GM23338 (cell line): ENCODE data around the gene MGAT4B. TPM values are rescaled to one million over a fixed set of nuclear protein-coding genes. Genes with fewer than 3 reads are reported as not detected.

Experiments used
- ATAC-seq: fragments of 200-7000 bp; cut with Tn5 transposase; 3 replicates; pipeline ENCODE4 v1.9.1; 2020
- DNase-seq: peaks from one replicate; pipeline ENCODE4 v3.0.0-alpha.2; 2015; ENCODE audit warnings: low spot score
- H2AFZ ChIP-seq: fragments of 200-600 bp; sonication (generic); 2 replicates; pipeline ENCODE4 v1.8.0; 2016; ENCODE audit warnings: antibody characterized with exemption, mild to moderate bottlenecking, moderate library complexity
- H3F3A ChIP-seq: fragments of 200-600 bp; sonication (generic); replicated peaks from 2 replicates; pipeline ENCODE4 v1.8.0; 2017; ENCODE audit warnings: antibody characterized with exemption, mixed run types, low read depth
- H3K27ac ChIP-seq: fragments of 200-600 bp; sonication (generic); 2 replicates; pipeline ENCODE4 v1.6.1; 2016; ENCODE audit warnings: low read depth
- H3K27me3 ChIP-seq: fragments of 200-600 bp; sonication (generic); 2 replicates; pipeline ENCODE4 v1.8.0; 2016; ENCODE audit warnings: mild to moderate bottlenecking, mixed run types, moderate library complexity; ENCODE audit not compliant: insufficient read depth
- H3K36me3 ChIP-seq: fragments of 200-600 bp; sonication (generic); 2 replicates; pipeline ENCODE4 v1.8.0; 2016; ENCODE audit warnings: mild to moderate bottlenecking; ENCODE audit not compliant: insufficient read depth
- H3K4me1 ChIP-seq: fragments of 200-600 bp; sonication (generic); 2 replicates; pipeline ENCODE4 v1.8.0; 2016; ENCODE audit warnings: mild to moderate bottlenecking, moderate library complexity; ENCODE audit not compliant: insufficient read depth
- H3K4me2 ChIP-seq: fragments of 200-600 bp; sonication (generic); 2 replicates; pipeline ENCODE4 v1.7.1; 2017; ENCODE audit warnings: mixed run types
- H3K4me3 ChIP-seq: fragments of 200-600 bp; sonication (generic); 2 replicates; pipeline ENCODE4 v1.6.1; 2016; ENCODE audit warnings: mixed run types
- H3K79me2 ChIP-seq: fragments of 200-600 bp; sonication (generic); replicated peaks from 2 replicates; pipeline ENCODE4 v1.8.0; 2017; ENCODE audit warnings: mild to moderate bottlenecking; ENCODE audit not compliant: insufficient read depth
- H3K9me2 ChIP-seq: fragments of 200-600 bp; sonication (generic); 2 replicates; pipeline ENCODE4 v1.8.0; 2017; ENCODE audit not compliant: insufficient read depth
- H4K20me1 ChIP-seq: fragments of 200-600 bp; sonication (generic); replicated peaks from 2 replicates; pipeline ENCODE4 v1.8.0; 2017; ENCODE audit warnings: mild to moderate bottlenecking; ENCODE audit not compliant: insufficient read depth
- H3K27ac Mint-ChIP-seq: 2 replicates; pipeline ENCODE4 v1.8.0; 2020; ENCODE audit warnings: inconsistent platforms, mild to moderate bottlenecking, moderate library complexity, mixed read lengths
- H3K27me3 Mint-ChIP-seq: 3 replicates; pipeline ENCODE4 v1.8.0; 2022; ENCODE audit warnings: low read depth, mild to moderate bottlenecking, moderate library complexity, mixed read lengths, inconsistent platforms; ENCODE audit not compliant: insufficient read depth, poor library complexity
- H3K36me3 Mint-ChIP-seq: 3 replicates; pipeline ENCODE4 v1.8.0; 2021; ENCODE audit warnings: low read depth, mild to moderate bottlenecking, inconsistent platforms, moderate library complexity, mixed read lengths
- H3K4me1 Mint-ChIP-seq: 3 replicates; pipeline ENCODE4 v1.8.0; 2020; ENCODE audit warnings: mild to moderate bottlenecking, inconsistent platforms, mixed read lengths
- H3K4me3 Mint-ChIP-seq: 3 replicates; pipeline ENCODE4 v1.8.0; 2021; ENCODE audit warnings: moderate library complexity, mild to moderate bottlenecking, inconsistent platforms, mixed read lengths
- H3K9me3 Mint-ChIP-seq: 3 replicates; pipeline ENCODE4 v1.8.0; 2020; ENCODE audit warnings: moderate library complexity, mild to moderate bottlenecking, inconsistent platforms, mixed read lengths
- CREB1 ChIP-seq: fragments of 250-450 bp; sonication (Bioruptor Pico); IDR thresholded peaks from 2 replicates; pipeline ENCODE4 v1.5.0; 2020; ENCODE audit warnings: low read depth, mild to moderate bottlenecking, moderate library complexity
- EZH2 ChIP-seq: fragments of 200-600 bp; sonication (generic); IDR thresholded peaks from one replicate; pipeline ENCODE4 v1.8.0; 2017; ENCODE audit warnings: antibody characterized with exemption, mild to moderate bottlenecking, low read depth; ENCODE audit not compliant: unreplicated experiment
- EZH2phosphoT487 ChIP-seq: fragments of 200-600 bp; sonication (generic); IDR thresholded peaks from one replicate; pipeline ENCODE4 v1.8.1; 2018; ENCODE audit warnings: antibody characterized with exemption; ENCODE audit not compliant: unreplicated experiment
- NANOG ChIP-seq: IDR thresholded peaks from 2 replicates; pipeline ENCODE4 v1.6.1; 2016; ENCODE audit warnings: antibody characterized with exemption, borderline replicate concordance
- POLR2AphosphoS5 ChIP-seq: IDR thresholded peaks from 2 replicates; pipeline ENCODE4 v1.6.1; 2016; ENCODE audit warnings: antibody characterized with exemption, low read depth
- STAT1 ChIP-seq: IDR thresholded peaks from one replicate; pipeline ENCODE4 v1.6.1; 2016; ENCODE audit warnings: antibody characterized with exemption; ENCODE audit not compliant: unreplicated experiment
- ZNF114 ChIP-seq: fragments of 250-450 bp; sonication (Bioruptor Pico); IDR thresholded peaks from 2 replicates; pipeline ENCODE4 v1.5.0; 2020; ENCODE audit warnings: mild to moderate bottlenecking, moderate library complexity
- polyA plus RNA-seq: library from polyadenylated mRNA; unstranded; fragments of >200 nt; fragmentation: Nextera tagmentation; extraction: Ambion mirVana; gene quantifications from 2 replicates; pipeline ENCODE4 v1.2.1, GENCODE V29; 2016
- total RNA-seq: library from RNA; depleted of rRNA; stranded (reverse); fragments of >200 nt; shearing (Covaris generic); gene quantifications from 2 replicates; pipeline ENCODE4 v1.2.3, GENCODE V29; 2014
- TF ChIP-seq, protein P1 (sequence below), 2 experiments: fragments of 200-600 bp in 1 of 2; sonication (generic) in 1 of 2; conservative IDR thresholded peaks; 2 replicates each; pipeline versions ENCODE4 v1.5.1 to v1.6.1; 2016 to 2017; ENCODE audit warnings: antibody characterized with exemption in 2 of 2, low read depth in 2 of 2, mild to moderate bottlenecking in 2 of 2, moderate library complexity in 1 of 2
- TF ChIP-seq, protein P2 (sequence below): IDR thresholded peaks from 2 replicates; pipeline ENCODE4 v1.6.1; 2016; ENCODE audit warnings: antibody characterized with exemption
- TF ChIP-seq, protein P3 (sequence below): fragments of 250-450 bp; sonication (Bioruptor Pico); IDR thresholded peaks from 2 replicates; pipeline ENCODE4 v1.5.0; 2020; ENCODE audit warnings: mild to moderate bottlenecking, moderate library complexity

The MGAT4B gene
- total and polyA plus RNA-seq, 2 experiments from 2014 or later: 32.3 to 101 TPM

DNA sequence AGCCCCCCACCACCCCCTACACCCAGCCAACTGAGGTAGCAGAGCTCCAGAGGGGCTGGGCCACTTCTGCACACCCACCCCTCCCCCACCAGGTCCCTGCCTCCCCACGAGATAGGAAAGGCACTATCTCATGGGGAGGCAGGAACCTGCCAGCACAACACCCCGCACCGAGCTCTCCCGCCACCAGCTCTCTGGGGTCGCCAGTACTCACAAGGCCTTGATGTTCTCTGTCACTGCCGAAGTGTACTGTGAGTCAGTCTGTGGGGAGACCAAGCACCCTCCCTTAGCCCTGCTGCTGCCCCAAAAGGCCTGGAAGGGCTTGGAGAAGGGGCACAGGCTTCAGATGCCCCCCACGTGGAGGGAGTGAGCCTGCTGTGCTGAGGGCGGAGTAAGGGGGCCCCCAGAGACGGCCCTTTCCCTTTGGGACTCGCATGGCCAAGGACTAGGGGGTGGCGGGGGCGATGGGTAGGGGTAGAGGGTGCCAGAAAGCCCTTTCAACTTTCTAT is 5.9 kb downstream of the MGAT4B start:
- Histone ChIP-seq H3K36me3 (no peaks in the 10 kb centered on the region; the same call in 1 of the 2 replicates), H3K4me2 (no peak overlapping the region), H3K4me1 (peaks cover 8% of the 10 kb centered on the region), H3K79me2 (peaks cover 19% of the 10 kb centered on the region), H3K27me3 (no peaks in the 10 kb centered on the region), H3K9me2 (no peaks in the 10 kb centered on the region), H4K20me1 (peaks cover 17% of the 10 kb centered on the region), H3F3A (peaks cover 10% of the 10 kb centered on the region), H2AFZ (no peak overlapping the region), H3K4me3 (no peak overlapping the region), H3K27ac (no peak overlapping the region)
- Mint-ChIP-seq H3K9me3 (no peaks in the 10 kb centered on the region), H3K27ac (no peak overlapping the region), H3K36me3 (peaks cover 37% of the 10 kb centered on the region), H3K27me3 (peaks cover 27% of the 10 kb centered on the region), H3K4me1 (peaks cover 34% of the 10 kb centered on the region), H3K4me3 (no peak overlapping the region)
- TF ChIP-seq CREB1 (CRISPR knock-in tag) (no peak), NANOG (no peak), ZNF114 (CRISPR knock-in tag) (no peak), EZH2 (no peak), STAT1 (no peak), EZH2phosphoT487 (no peak), POLR2AphosphoS5 (no peak)
- TF ChIP-seq, protein P1, sequence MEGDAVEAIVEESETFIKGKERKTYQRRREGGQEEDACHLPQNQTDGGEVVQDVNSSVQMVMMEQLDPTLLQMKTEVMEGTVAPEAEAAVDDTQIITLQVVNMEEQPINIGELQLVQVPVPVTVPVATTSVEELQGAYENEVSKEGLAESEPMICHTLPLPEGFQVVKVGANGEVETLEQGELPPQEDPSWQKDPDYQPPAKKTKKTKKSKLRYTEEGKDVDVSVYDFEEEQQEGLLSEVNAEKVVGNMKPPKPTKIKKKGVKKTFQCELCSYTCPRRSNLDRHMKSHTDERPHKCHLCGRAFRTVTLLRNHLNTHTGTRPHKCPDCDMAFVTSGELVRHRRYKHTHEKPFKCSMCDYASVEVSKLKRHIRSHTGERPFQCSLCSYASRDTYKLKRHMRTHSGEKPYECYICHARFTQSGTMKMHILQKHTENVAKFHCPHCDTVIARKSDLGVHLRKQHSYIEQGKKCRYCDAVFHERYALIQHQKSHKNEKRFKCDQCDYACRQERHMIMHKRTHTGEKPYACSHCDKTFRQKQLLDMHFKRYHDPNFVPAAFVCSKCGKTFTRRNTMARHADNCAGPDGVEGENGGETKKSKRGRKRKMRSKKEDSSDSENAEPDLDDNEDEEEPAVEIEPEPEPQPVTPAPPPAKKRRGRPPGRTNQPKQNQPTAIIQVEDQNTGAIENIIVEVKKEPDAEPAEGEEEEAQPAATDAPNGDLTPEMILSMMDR (conservative IDR thresholded peaks at IDR 0.05; ENCODE audit: low read depth in 2 of 2): no peak
- TF ChIP-seq, protein P2, sequence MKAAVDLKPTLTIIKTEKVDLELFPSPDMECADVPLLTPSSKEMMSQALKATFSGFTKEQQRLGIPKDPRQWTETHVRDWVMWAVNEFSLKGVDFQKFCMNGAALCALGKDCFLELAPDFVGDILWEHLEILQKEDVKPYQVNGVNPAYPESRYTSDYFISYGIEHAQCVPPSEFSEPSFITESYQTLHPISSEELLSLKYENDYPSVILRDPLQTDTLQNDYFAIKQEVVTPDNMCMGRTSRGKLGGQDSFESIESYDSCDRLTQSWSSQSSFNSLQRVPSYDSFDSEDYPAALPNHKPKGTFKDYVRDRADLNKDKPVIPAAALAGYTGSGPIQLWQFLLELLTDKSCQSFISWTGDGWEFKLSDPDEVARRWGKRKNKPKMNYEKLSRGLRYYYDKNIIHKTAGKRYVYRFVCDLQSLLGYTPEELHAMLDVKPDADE: no peak
- TF ChIP-seq, protein P3, sequence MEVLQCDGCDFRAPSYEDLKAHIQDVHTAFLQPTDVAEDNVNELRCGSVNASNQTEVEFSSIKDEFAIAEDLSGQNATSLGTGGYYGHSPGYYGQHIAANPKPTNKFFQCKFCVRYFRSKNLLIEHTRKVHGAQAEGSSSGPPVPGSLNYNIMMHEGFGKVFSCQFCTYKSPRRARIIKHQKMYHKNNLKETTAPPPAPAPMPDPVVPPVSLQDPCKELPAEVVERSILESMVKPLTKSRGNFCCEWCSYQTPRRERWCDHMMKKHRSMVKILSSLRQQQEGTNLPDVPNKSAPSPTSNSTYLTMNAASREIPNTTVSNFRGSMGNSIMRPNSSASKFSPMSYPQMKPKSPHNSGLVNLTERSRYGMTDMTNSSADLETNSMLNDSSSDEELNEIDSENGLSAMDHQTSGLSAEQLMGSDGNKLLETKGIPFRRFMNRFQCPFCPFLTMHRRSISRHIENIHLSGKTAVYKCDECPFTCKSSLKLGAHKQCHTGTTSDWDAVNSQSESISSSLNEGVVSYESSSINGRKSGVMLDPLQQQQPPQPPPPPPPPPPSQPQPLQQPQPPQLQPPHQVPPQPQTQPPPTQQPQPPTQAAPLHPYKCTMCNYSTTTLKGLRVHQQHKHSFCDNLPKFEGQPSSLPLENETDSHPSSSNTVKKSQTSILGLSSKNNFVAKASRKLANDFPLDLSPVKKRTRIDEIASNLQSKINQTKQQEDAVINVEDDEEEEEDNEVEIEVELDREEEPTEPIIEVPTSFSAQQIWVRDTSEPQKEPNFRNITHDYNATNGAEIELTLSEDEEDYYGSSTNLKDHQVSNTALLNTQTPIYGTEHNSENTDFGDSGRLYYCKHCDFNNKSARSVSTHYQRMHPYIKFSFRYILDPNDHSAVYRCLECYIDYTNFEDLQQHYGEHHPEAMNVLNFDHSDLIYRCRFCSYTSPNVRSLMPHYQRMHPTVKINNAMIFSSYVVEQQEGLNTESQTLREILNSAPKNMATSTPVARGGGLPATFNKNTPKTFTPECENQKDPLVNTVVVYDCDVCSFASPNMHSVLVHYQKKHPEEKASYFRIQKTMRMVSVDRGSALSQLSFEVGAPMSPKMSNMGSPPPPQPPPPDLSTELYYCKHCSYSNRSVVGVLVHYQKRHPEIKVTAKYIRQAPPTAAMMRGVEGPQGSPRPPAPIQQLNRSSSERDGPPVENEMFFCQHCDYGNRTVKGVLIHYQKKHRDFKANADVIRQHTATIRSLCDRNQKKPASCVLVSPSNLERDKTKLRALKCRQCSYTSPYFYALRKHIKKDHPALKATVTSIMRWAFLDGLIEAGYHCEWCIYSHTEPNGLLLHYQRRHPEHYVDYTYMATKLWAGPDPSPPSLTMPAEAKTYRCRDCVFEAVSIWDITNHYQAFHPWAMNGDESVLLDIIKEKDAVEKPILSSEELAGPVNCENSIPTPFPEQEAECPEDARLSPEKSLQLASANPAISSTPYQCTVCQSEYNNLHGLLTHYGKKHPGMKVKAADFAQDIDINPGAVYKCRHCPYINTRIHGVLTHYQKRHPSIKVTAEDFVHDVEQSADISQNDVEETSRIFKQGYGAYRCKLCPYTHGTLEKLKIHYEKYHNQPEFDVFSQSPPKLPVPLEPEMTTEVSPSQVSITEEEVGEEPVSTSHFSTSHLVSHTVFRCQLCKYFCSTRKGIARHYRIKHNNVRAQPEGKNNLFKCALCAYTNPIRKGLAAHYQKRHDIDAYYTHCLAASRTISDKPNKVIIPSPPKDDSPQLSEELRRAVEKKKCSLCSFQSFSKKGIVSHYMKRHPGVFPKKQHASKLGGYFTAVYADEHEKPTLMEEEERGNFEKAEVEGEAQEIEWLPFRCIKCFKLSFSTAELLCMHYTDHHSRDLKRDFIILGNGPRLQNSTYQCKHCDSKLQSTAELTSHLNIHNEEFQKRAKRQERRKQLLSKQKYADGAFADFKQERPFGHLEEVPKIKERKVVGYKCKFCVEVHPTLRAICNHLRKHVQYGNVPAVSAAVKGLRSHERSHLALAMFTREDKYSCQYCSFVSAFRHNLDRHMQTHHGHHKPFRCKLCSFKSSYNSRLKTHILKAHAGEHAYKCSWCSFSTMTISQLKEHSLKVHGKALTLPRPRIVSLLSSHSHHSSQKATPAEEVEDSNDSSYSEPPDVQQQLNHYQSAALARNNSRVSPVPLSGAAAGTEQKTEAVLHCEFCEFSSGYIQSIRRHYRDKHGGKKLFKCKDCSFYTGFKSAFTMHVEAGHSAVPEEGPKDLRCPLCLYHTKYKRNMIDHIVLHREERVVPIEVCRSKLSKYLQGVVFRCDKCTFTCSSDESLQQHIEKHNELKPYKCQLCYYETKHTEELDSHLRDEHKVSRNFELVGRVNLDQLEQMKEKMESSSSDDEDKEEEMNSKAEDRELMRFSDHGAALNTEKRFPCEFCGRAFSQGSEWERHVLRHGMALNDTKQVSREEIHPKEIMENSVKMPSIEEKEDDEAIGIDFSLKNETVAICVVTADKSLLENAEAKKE (CRISPR knock-in tag): no peak
- DNase-seq (no peak), ATAC-seq (no peak)
